ENCODE measurements around the gene SCARF2. TPM values are rescaled to one million over a fixed set of nuclear protein-coding genes. Genes with fewer than 3 reads are reported as not detected.
"Not testable (repeated sequence)": the region's sequence is repeated elsewhere in the genome, so short reads cannot be mapped to it uniquely, and the experiment has no call there.

The SCARF2 gene
- total RNA-seq, 2 donors from 2014 or later: 0.48 TPM; not detected in 1

- Mint-ChIP-seq H3K36me3 (no peaks in the 10 kb centered on the region), H3K4me1 (ENCODE audit: low read depth in 2 of 2) (peaks cover 0 to 4% of the 10 kb centered on the region in 2 donors), H3K9me3 (no peaks in the 10 kb centered on the region), H3K27me3 (no peaks in the 10 kb centered on the region), H3K27ac (no peak overlapping the region), H3K4me3 (no peak overlapping the region)
- ATAC-seq: no peak
- DNase-seq (ENCODE audit: low spot score): no peak
These were observed 25.0 kb downstream of the SCARF2 start for GRCh38 chr22:20412474-20413216.

GRCh38 chr22:20409385-20409784 is 28.2 kb downstream of the SCARF2 start:
- H3K27me3 Mint-ChIP-seq; H3K9me3 Mint-ChIP-seq; H3K27ac Mint-ChIP-seq; H3K4me3 Mint-ChIP-seq; H3K4me1 Mint-ChIP-seq (ENCODE audit: low read depth in 2 of 2); ATAC-seq; DNase-seq (ENCODE audit: low spot score); H3K36me3 Mint-ChIP-seq: not testable (repeated sequence)

- ATAC-seq: no peak
- Mint-ChIP-seq H3K4me3 (no peak overlapping the region), H3K4me1 (ENCODE audit: low read depth in 2 of 2) (peaks cover 7 to 9% of the 10 kb centered on the region in 2 donors), H3K27me3 (no peaks in the 10 kb centered on the region), H3K9me3 (no peaks in the 10 kb centered on the region), H3K36me3 (no peaks in the 10 kb centered on the region), H3K27ac (no peak overlapping the region)
- no peak for DNase-seq (ENCODE audit: low spot score)
These were observed 28.7 kb downstream of the SCARF2 start for GRCh38 chr22:20408891-20409290.

- Mint-ChIP-seq H3K4me3 (no peak overlapping the region), H3K4me1 (ENCODE audit: low read depth in 2 of 2) (peaks cover 18 to 19% of the 10 kb centered on the region in 2 donors), H3K36me3 (no peaks in the 10 kb centered on the region), H3K27me3 (no peaks in the 10 kb centered on the region), H3K9me3 (no peaks in the 10 kb centered on the region), H3K27ac (no peak overlapping the region)
- DNase-seq (ENCODE audit: low spot score): no peak
- ATAC-seq: no peak
These were observed 29.8 kb downstream of the SCARF2 start for GRCh38 chr22:20407829-20408228.

GRCh38 chr22:20406686-20407408 is 30.8 kb downstream of the SCARF2 start:
- no peaks in the 10 kb centered on the region for H3K27me3 Mint-ChIP-seq
- H3K4me3 Mint-ChIP-seq: no peak overlapping the region
- H3K9me3 Mint-ChIP-seq: no peaks in the 10 kb centered on the region
- ATAC-seq: no peak
- peak overlapping the region in 1 of 2 donors; percentile 19 for H3K27ac Mint-ChIP-seq
- no peak for DNase-seq (ENCODE audit: low spot score)
- H3K4me1 Mint-ChIP-seq (ENCODE audit: low read depth in 2 of 2): peaks cover 15 to 18% of the 10 kb centered on the region in 2 donors
- no peaks in the 10 kb centered on the region for H3K36me3 Mint-ChIP-seq

GRCh38 chr22:20405931-20406685 is 31.5 kb downstream of the SCARF2 start:
- H3K9me3 Mint-ChIP-seq: no peaks in the 10 kb centered on the region
- no peaks in the 10 kb centered on the region for H3K36me3 Mint-ChIP-seq
- H3K4me3 Mint-ChIP-seq: no peak overlapping the region
- no peaks in the 10 kb centered on the region for H3K27me3 Mint-ChIP-seq
- no peak overlapping the region for H3K27ac Mint-ChIP-seq
- H3K4me1 Mint-ChIP-seq (ENCODE audit: low read depth in 2 of 2): peaks cover 17 to 18% of the 10 kb centered on the region in 2 donors
- DNase-seq (ENCODE audit: low spot score): no peak
- no peak for ATAC-seq

- ATAC-seq (no peak), DNase-seq (ENCODE audit: low spot score) (no peak)
- Mint-ChIP-seq H3K9me3 (no peaks in the 10 kb centered on the region), H3K36me3 (no peaks in the 10 kb centered on the region), H3K4me1 (ENCODE audit: low read depth in 2 of 2) (peaks cover 17 to 18% of the 10 kb centered on the region in 2 donors), H3K27me3 (no peaks in the 10 kb centered on the region), H3K27ac (no peak overlapping the region), H3K4me3 (no peak overlapping the region)
These were observed 32.2 kb downstream of the SCARF2 start for GRCh38 chr22:20405291-20405930.

- no peaks in the 10 kb centered on the region for H3K36me3 Mint-ChIP-seq
- H3K4me3 Mint-ChIP-seq: no peak overlapping the region
- H3K27me3 Mint-ChIP-seq: no peaks in the 10 kb centered on the region
These were observed 32.7 kb downstream of the SCARF2 start for GRCh38 chr22:20404881-20405280.

GRCh38 chr22:20403779-20404140 is 33.9 kb downstream of the SCARF2 start:
- H3K4me3 Mint-ChIP-seq: peak overlapping the region; percentile 50
- H3K27ac Mint-ChIP-seq: peak overlapping the region; percentile 23 to 59
- DNase-seq (ENCODE audit: low spot score) (no peak), ATAC-seq (no peak)
- peaks cover 17 to 18% of the 10 kb centered on the region in 2 donors for H3K4me1 Mint-ChIP-seq (ENCODE audit: low read depth in 2 of 2)
- no peaks in the 10 kb centered on the region for H3K36me3 Mint-ChIP-seq
- H3K27me3 Mint-ChIP-seq: no peaks in the 10 kb centered on the region
- no peaks in the 10 kb centered on the region for H3K9me3 Mint-ChIP-seq

More at GRCh38 chr22:20404881-20405280, 32.7 kb downstream of the SCARF2 start:
- no peak overlapping the region for H3K27ac Mint-ChIP-seq
- DNase-seq (ENCODE audit: low spot score) (no peak), ATAC-seq (no peak)
- H3K4me1 Mint-ChIP-seq (ENCODE audit: low read depth in 2 of 2): peaks cover 17 to 18% of the 10 kb centered on the region in 2 donors
- H3K9me3 Mint-ChIP-seq: no peaks in the 10 kb centered on the region

GRCh38 chr22:20402960-20403778 is 34.5 kb downstream of the SCARF2 start:
- H3K36me3 Mint-ChIP-seq: no peaks in the 10 kb centered on the region
- peak overlapping the region; percentile 23 to 59 for H3K27ac Mint-ChIP-seq
- DNase-seq (ENCODE audit: low spot score) (no peak), ATAC-seq (peak; percentile 60 to 79)
- no peaks in the 10 kb centered on the region for H3K27me3 Mint-ChIP-seq
- peaks cover 17 to 18% of the 10 kb centered on the region in 2 donors for H3K4me1 Mint-ChIP-seq (ENCODE audit: low read depth in 2 of 2)
- H3K9me3 Mint-ChIP-seq: no peaks in the 10 kb centered on the region
- H3K4me3 Mint-ChIP-seq: peak overlapping the region; percentile 50

GRCh38 chr22:20401376-20402014 is 36.1 kb downstream of the SCARF2 start:
- no peak for ATAC-seq
- H3K4me3 Mint-ChIP-seq: no peak overlapping the region
- no peak overlapping the region for H3K27ac Mint-ChIP-seq

GRCh38 chr22:20400606-20401375 is 36.8 kb downstream of the SCARF2 start:
- Mint-ChIP-seq H3K36me3 (no peaks in the 10 kb centered on the region), H3K4me3 (no peak overlapping the region), H3K9me3 (no peaks in the 10 kb centered on the region), H3K4me1 (ENCODE audit: low read depth in 2 of 2) (peaks cover 23 to 27% of the 10 kb centered on the region in 2 donors), H3K27me3 (no peaks in the 10 kb centered on the region), H3K27ac (no peak overlapping the region)
- no peak for DNase-seq (ENCODE audit: low spot score)
- ATAC-seq: no peak

More at GRCh38 chr22:20401376-20402014, 36.1 kb downstream of the SCARF2 start:
- Mint-ChIP-seq H3K36me3 (no peaks in the 10 kb centered on the region), H3K27me3 (no peaks in the 10 kb centered on the region), H3K9me3 (no peaks in the 10 kb centered on the region), H3K4me1 (ENCODE audit: low read depth in 2 of 2) (peaks cover 20 to 21% of the 10 kb centered on the region in 2 donors)
- DNase-seq (ENCODE audit: low spot score): no peak
